ENCODE results near the gene PRELID3B. TPM values are rescaled to one million over a fixed set of nuclear protein-coding genes. Genes with fewer than 3 reads are reported as not detected.

PRELID3B gene
- total RNA-seq, 1 experiment from 2014 or later: 181 TPM

DNA sequence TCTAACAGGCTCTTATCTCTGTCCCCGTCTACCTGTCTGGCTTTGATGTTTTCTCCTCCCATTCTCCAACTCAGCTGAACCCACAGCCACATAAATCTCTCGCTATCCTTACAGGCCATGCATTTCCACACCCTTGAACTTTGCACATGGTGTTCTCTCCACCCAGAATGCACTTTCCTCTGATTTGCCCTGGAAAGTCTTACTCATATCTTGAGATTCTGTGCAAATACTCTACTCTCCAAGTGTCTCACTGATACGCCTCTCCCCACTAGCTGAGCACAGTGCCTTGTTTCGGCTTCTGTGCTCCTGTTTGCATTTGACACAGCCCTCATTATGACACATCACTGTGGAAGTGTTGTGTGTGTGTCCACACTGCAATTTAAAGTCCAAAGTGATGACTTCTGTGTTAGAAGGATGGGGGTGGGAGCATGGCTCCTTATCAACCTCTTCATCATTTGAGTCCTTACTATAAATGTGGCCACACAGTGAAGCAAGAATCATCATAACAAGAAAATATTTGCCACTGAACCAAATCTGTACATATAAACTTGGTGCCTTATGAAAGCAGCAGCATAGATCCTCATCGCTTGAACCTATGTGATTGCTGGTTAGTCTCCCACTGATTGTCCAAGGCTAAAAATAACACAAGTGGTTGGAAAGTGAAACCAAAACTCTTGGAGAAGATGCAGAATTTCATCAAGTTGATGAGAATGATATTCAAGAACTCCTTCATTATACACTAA, 5.5 kb upstream of the PRELID3B start:
- peak; percentile 87 for ATAC-seq
- peak overlapping the region; percentile 71 for H3K4me2 ChIP-seq (ENCODE audit: low read length)
- TSS peak; percentile 55 for BruUV-seq (replicated peaks)
- H3K4me3 ChIP-seq (ENCODE audit: low read length): peak overlapping the region; percentile 34
- H3F3A ChIP-seq (ENCODE audit: low read length, unreplicated experiment): peaks cover 4% of the 10 kb centered on the region
- no peaks in the 10 kb centered on the region for H3K9me2 ChIP-seq (replicated peaks; ENCODE audit: low read length)
- no peaks in the 10 kb centered on the region for H3K9me3 ChIP-seq (ENCODE audit: low read length)
- peaks cover 3% of the 10 kb centered on the region for H3K27me3 ChIP-seq (ENCODE audit: low read length)
- ChIA-PET POLR2A (ENCODE audit: unreplicated experiment) (no interaction called here), CTCF (interaction anchor here (0.6 kb wide), 1 partner anchor 19 kb away, joined by 3 read pairs; no protein-coding TSS in a partner anchor)
- TF ChIP-seq EZH2phosphoT487 (IDR thresholded peaks at IDR 0.05; ENCODE audit: borderline replicate concordance, low read length): no peak
- peak overlapping the region; percentile 24 for H2AFZ ChIP-seq (ENCODE audit: low read length)
- peak overlapping the region; percentile 63 for H3K27ac ChIP-seq (ENCODE audit: low read length)
- H4K20me1 ChIP-seq (ENCODE audit: low read length): no peaks in the 10 kb centered on the region
- intact Hi-C loops (cut with micrococcal nuclease): no loop called here
- H3K36me3 ChIP-seq (ENCODE audit: low read depth, low read length): no peaks in the 10 kb centered on the region
- peaks cover 39% of the 10 kb centered on the region for H3K4me1 ChIP-seq (ENCODE audit: insufficient read depth, low read length)
- H3K9ac ChIP-seq (ENCODE audit: low read length): peak overlapping the region; percentile 37; the same call in 1 of the 2 replicates
- no peaks in the 10 kb centered on the region for H3K79me2 ChIP-seq (ENCODE audit: low read length)
- peak; percentile 96 for DNase-seq

DNA sequence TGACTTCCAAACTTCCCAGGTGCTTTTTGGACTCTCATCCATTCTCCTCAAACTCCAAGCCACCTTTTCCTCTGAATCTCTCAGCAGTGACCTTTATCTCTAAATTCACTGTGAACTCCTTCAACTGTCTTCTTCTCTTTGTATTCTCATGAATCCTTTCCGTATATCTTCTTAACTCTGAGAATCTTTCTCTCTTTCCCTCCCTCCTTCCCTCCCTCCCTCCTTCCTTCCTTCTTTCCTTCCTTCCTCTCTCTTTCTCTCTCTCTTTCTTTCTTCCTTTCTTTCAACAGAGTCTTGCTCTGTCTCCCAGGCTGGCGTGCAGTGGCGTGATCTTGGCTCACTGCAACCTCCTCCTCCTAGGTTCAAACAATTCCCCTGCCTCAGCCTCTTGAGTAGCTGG, 4.3 kb upstream of the PRELID3B start:
- ChIA-PET CTCF (no interaction called here), POLR2A (ENCODE audit: unreplicated experiment) (no interaction called here)
- TF ChIP-seq, protein P1, sequence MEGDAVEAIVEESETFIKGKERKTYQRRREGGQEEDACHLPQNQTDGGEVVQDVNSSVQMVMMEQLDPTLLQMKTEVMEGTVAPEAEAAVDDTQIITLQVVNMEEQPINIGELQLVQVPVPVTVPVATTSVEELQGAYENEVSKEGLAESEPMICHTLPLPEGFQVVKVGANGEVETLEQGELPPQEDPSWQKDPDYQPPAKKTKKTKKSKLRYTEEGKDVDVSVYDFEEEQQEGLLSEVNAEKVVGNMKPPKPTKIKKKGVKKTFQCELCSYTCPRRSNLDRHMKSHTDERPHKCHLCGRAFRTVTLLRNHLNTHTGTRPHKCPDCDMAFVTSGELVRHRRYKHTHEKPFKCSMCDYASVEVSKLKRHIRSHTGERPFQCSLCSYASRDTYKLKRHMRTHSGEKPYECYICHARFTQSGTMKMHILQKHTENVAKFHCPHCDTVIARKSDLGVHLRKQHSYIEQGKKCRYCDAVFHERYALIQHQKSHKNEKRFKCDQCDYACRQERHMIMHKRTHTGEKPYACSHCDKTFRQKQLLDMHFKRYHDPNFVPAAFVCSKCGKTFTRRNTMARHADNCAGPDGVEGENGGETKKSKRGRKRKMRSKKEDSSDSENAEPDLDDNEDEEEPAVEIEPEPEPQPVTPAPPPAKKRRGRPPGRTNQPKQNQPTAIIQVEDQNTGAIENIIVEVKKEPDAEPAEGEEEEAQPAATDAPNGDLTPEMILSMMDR (conservative IDR thresholded peaks at IDR 0.05; ENCODE audit: low read depth, low read length): no peak
- TF ChIP-seq EZH2 (IDR thresholded peaks at IDR 0.05; ENCODE audit: low read length, unreplicated experiment): no peak
- no peak for TF ChIP-seq EZH2phosphoT487 (IDR thresholded peaks at IDR 0.05; ENCODE audit: borderline replicate concordance, low read length)
- no peak overlapping the region for H3K27ac ChIP-seq (ENCODE audit: low read length)
- H3K4me3 ChIP-seq (ENCODE audit: low read length): no peak overlapping the region
- BruUV-seq (replicated peaks): no TSS peak
- no peaks in the 10 kb centered on the region for H3K9me3 ChIP-seq (ENCODE audit: low read length)
- H3K9me2 ChIP-seq (replicated peaks; ENCODE audit: low read length): no peaks in the 10 kb centered on the region
- no peaks in the 10 kb centered on the region for H3K36me3 ChIP-seq (ENCODE audit: low read depth, low read length)
- no peak overlapping the region for H3K4me2 ChIP-seq (ENCODE audit: low read length)
- intact Hi-C loops (cut with micrococcal nuclease): no loop called here
- no peak for ATAC-seq
- no peak for DNase-seq
- peaks cover 4% of the 10 kb centered on the region for H3F3A ChIP-seq (ENCODE audit: low read length, unreplicated experiment)
- H2AFZ ChIP-seq (ENCODE audit: low read length): no peak overlapping the region
- H3K27me3 ChIP-seq (ENCODE audit: low read length): no peaks in the 10 kb centered on the region
- H3K4me1 ChIP-seq (ENCODE audit: insufficient read depth, low read length): peaks cover 42% of the 10 kb centered on the region
- H3K9ac ChIP-seq (ENCODE audit: low read length): no peak overlapping the region
- H4K20me1 ChIP-seq (ENCODE audit: low read length): 0 out of 2 replicates have a peak, but pooled peaks cover under 1% of the 10 kb centered on the region
- peaks cover 8% of the 10 kb centered on the region for H3K79me2 ChIP-seq (ENCODE audit: low read length)

DNA sequence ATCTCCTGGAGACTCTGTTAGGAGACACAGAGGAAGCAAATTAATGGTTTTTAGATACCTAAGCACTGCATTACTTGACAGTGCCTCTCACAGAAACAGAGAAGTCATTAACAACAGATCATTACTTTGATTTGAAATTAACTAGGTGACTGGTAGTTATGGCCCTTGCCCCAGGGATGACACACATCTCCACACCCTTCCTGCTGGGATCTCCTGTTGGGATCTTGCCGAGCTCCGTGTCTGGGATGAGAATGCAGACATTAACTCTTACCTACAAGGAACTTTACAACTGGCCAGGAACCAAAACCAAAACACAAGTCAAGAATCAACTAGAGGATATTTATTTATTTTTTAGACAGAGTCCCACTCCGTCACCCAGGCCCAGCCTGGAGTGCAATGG, 2.2 kb upstream of the PRELID3B start:
- Histone ChIP-seq H4K20me1 (ENCODE audit: low read length) (peaks cover 19% of the 10 kb centered on the region), H3K9me2 (replicated peaks; ENCODE audit: low read length) (no peaks in the 10 kb centered on the region), H3K4me2 (ENCODE audit: low read length) (peak overlapping the region; percentile 67), H3K4me1 (ENCODE audit: insufficient read depth, low read length) (peaks cover 56% of the 10 kb centered on the region), H3K79me2 (ENCODE audit: low read length) (peaks cover 29% of the 10 kb centered on the region), H3F3A (ENCODE audit: low read length, unreplicated experiment) (peaks cover 4% of the 10 kb centered on the region), H3K36me3 (ENCODE audit: low read depth, low read length) (peaks cover 11% of the 10 kb centered on the region; the same call in 1 of the 2 replicates), H3K27ac (ENCODE audit: low read length) (peak overlapping the region; percentile 87), H3K9ac (ENCODE audit: low read length) (peak overlapping the region; percentile 37), H3K27me3 (ENCODE audit: low read length) (no peaks in the 10 kb centered on the region), H3K9me3 (ENCODE audit: low read length) (no peaks in the 10 kb centered on the region), H3K4me3 (ENCODE audit: low read length) (no peak overlapping the region), H2AFZ (ENCODE audit: low read length) (0 out of 2 replicates have a peak overlapping the region, but pooled peaks have one; percentile 11)
- ChIA-PET CTCF (no interaction called here), POLR2A (ENCODE audit: unreplicated experiment) (no interaction called here)
- DNase-seq: peak; percentile 80
- intact Hi-C loops (cut with micrococcal nuclease): loop anchor here (5.0 kb wide), 1 partner anchor 392 kb away; the partner anchor contains the start of gene STX16
- TF ChIP-seq, protein P1 (conservative IDR thresholded peaks at IDR 0.05; ENCODE audit: low read depth, low read length): no peak
- no peak for TF ChIP-seq EZH2phosphoT487 (IDR thresholded peaks at IDR 0.05; ENCODE audit: borderline replicate concordance, low read length)
- TF ChIP-seq EZH2 (IDR thresholded peaks at IDR 0.05; ENCODE audit: low read length, unreplicated experiment): no peak
- no TSS peak for BruUV-seq (replicated peaks)
- ATAC-seq: no peak
